Hepatic stellate cell (primary cell): ENCODE measurements around the gene SULT1C4.
"Not testable (repeated sequence)": the region's sequence is repeated elsewhere in the genome, so short reads cannot be mapped to it uniquely, and the experiment has no call there.

ENCODE experiments used
- DNase-seq: peaks from one replicate; pipeline ENCODE4 v3.0.0; 2011; ENCODE audit warnings: low spot score

The SULT1C4 gene

GRCh38 chr2:108377815-108378630 is at the start of gene SULT1C4:
Gene SULT1C4, plus strand, starts transcription at chr2:108377954. Its CDS starts 384 bp downstream, at chr2:108378338.
- DNase-seq, result no peak

DNA sequence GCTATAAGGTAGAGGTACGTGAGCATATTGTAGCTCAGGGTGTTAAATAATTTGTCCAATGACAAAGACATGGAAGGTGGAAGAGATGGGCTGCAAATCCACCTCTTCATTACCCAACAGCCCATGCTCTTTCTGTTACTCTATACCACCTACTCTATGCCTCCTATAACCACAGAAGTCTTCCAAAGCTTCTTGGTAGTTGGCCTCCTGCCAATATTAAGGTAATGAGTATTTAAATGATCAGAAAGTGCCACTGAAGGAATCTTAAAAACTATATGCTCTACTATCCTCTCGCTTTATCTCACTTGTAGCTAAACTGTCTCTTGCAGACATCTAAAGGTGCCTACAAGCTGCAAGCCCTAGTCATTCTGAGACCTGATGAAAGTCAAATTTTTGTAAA is 48.0 kb upstream of the SULT1C4 start:
- no peak for DNase-seq

GRCh38 chr2:108330979-108331378 is 46.8 kb upstream of the SULT1C4 start:
- no peak for DNase-seq

GRCh38 chr2:108345951-108346350 is 31.8 kb upstream of the SULT1C4 start:
- DNase-seq, result no peak

GRCh38 chr2:108346827-108347226 is 30.9 kb upstream of the SULT1C4 start:
- no peak for DNase-seq

DNA sequence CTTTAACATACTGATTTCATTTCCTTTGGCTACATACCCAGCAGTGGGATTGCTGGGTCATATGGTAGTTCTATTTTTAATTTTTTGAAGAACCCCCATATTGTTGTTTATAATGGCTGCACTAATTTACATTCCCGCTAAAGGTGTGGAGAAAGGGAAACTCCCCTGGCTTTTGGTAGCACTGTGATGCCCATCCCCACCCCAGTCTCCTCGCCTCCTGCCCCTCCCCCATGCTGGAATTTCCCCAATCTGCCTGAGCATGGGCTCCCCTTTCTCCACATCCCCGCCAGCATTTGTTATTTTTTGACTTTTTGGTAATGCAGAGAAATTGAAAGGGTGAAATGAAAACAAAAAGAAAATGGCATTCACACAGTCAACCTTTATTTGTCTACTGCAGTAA is 30.0 kb upstream of the SULT1C4 start:
- no peak for DNase-seq

GRCh38 chr2:108348816-108349570 is 28.8 kb upstream of the SULT1C4 start:
- DNase-seq, result no peak

DNA sequence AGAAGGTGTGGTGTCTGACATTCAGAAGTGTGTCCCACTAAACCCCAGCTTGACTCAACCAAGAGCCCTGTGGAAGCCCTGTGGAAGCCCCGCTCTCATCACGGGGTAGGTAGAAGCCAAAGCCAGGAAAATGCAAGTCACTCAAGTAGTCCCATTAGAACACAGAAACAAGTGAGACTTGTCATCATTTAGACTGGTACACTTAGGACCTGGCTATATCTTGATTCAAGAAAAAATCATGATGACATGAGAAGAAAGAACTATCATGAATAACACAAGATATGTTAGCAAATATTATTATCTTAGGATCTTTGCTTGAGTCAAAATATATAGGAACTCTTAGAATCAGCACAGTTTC is 28.2 kb upstream of the SULT1C4 start:
- DNase-seq, result no peak

DNA sequence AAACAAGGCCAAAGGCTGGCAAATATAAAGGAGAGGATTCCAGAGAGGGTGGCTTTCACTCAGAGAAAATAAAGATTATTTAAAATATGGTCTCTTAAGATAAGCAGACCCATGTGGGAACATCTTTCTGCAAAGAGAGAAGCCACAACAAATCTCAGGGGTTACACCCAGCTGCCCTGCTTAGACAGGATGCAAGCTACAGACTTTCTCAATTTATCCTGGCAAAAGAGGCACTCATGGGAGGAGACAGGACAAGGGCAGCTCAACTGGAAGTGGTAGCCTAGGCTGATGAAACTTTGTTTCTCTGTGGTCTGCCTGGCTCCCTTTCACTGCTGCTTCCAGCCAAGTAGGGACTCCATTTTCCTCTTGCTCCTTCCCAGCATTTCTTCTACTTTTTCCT is 25.9 kb upstream of the SULT1C4 start:
- DNase-seq, result no peak

GRCh38 chr2:108354136-108354535 is 23.6 kb upstream of the SULT1C4 start:
- DNase-seq, result no peak

DNA sequence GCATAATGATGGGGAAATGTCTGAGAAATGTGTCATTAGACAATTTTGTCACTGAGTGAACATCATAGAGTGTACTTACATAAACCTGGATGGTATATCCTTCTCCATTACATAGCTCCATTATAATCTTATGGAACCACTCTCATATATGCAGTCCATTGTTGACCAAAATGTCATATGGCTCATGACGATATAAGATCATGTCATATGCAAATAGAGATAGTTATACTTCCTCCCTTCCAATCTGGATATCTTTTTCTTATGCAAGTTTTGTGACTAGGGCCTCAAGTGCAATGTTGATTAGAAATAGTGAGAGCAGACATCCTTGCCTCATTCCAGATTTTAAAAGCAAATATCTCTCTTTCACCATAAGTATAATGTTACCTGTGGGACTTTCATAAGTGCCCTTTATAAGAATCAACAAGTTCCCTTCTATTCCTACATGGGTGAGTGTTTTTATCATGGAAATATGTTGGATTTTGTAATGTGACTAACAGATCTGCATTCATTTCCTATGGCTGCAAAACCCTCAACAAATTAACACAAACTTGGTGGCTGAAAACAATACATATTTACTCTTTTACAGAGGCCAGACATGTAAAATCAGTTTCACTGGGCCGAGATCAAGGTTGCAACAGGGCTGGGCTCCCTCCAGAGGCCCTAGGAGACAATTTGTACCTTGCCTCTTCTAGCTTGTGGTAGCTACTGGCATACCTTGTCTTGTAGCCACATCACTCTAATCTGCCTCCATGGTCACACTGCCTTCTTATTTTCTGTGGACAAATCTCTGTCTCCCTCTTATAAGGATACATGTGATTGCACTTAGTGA is 21.6 kb upstream of the SULT1C4 start:
- no peak for DNase-seq

- DNase-seq, result not testable (repeated sequence)
Measured at GRCh38 chr2:108359336-108359735, 18.4 kb upstream of the SULT1C4 start.

DNA sequence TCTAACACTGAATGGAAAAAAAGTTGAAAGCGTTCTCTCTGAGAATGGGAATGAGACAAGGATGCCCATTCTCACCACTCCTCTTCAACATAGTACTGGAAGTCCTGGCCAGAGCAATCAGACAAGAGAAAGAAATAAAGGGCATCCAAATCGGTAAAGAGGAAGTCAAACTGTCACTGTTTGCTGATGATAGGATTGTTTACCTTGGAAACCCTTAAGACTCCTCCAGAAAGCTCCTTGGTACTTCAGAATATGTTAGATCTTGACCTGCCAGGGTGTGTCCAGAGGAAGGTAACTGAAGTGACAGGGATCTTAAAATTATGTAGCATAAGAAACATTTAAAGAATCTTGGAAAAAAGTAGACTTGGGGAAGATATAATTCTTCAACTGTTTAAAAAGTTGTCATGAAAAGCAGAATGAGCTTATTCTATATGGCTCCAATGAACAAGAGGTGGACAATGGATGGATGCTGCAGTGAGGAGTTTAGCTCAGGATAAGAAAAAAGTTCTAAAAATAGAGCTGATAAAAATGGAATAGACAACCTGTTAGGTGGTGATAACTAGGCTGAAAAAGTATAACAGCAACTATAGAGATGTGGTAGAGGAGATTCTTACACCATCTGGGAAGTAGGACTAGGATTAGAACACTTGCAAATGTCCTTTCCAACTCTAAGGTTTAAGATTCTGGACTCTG is 16.8 kb upstream of the SULT1C4 start:
- DNase-seq, result no peak

GRCh38 chr2:108363024-108363907 is 14.5 kb upstream of the SULT1C4 start:
- DNase-seq, result no peak

GRCh38 chr2:108363908-108364225 is 13.9 kb upstream of the SULT1C4 start:
- DNase-seq, result peak; percentile 21

DNA sequence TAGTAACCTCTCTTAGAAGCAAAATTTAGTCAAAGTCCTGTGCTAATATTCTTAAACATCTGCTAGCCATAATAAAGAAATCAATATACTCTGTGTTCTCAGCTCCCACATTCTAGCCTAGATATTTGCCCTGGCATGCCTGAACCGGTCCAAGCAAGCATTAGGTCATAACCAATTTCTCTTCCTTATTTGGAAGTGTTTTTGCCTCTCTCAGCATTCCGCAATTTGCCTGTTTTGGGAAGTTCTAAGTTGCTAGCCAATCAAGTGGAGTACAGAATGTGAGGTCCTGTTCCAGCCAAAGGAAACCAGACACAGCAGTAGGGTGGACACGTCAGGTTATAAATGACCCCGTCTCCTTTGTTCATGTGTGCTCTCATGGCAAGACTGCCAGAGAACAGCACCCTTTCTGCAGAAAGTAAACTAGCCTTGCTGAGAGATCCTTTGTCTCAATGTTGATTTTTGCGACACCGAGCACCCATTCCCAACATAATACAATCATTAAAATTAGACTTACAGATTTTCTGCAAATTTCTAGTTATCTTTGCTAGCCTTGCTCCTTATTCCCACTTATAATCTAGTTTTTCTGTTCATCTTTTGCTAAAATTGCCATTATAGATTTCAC is 13.0 kb upstream of the SULT1C4 start:
- no peak for DNase-seq

GRCh38 chr2:108365656-108366055 is 12.1 kb upstream of the SULT1C4 start:
- DNase-seq, result no peak

GRCh38 chr2:108367014-108367413 is 10.7 kb upstream of the SULT1C4 start:
- DNase-seq, result no peak

GRCh38 chr2:108367561-108368175 is 10.1 kb upstream of the SULT1C4 start:
- no peak for DNase-seq

GRCh38 chr2:108369153-108369552 is 8.6 kb upstream of the SULT1C4 start:
- DNase-seq, result no peak
